GM18907 (cell line): Measurements from ENCODE around the gene ASB1.
"Not testable (repeated sequence)": the region's sequence is repeated elsewhere in the genome, so short reads cannot be mapped to it uniquely, and the experiment has no call there.

ENCODE experiments used
- ATAC-seq: cut with Tn5 transposase; IDR thresholded peaks from one replicate; pipeline ENCODE4 v1.9.1; 2021; ENCODE audit warnings: mild to moderate bottlenecking, moderate library complexity; ENCODE audit not compliant: unreplicated experiment

The ASB1 gene

GRCh38 chr2:238441262-238442114 lies 14.8 kb downstream of the ASB1 start:
- no peak for ATAC-seq

GRCh38 chr2:238442257-238442656 lies 15.5 kb downstream of the ASB1 start:
- not testable (repeated sequence) for ATAC-seq

- ATAC-seq = no peak
Observed at GRCh38 chr2:238444242-238444641, 17.5 kb downstream of the ASB1 start.

- ATAC-seq = no peak
Observed at GRCh38 chr2:238445409-238446190, 18.9 kb downstream of the ASB1 start.

GRCh38 chr2:238446371-238446770 lies 19.6 kb downstream of the ASB1 start:
- ATAC-seq = no peak

GRCh38 chr2:238448031-238448955 lies 21.6 kb downstream of the ASB1 start:
- ATAC-seq = no peak

GRCh38 chr2:238449241-238449640 lies 22.5 kb downstream of the ASB1 start:
- no peak for ATAC-seq

- ATAC-seq = no peak
Observed at GRCh38 chr2:238449909-238450417, 23.2 kb downstream of the ASB1 start.

- no peak for ATAC-seq
Observed at GRCh38 chr2:238450440-238450861, 23.7 kb downstream of the ASB1 start.

GRCh38 chr2:238453842-238454241 lies 27.1 kb downstream of the ASB1 start:
- no peak for ATAC-seq

GRCh38 chr2:238456449-238456848 lies 29.7 kb downstream of the ASB1 start:
- no peak for ATAC-seq

- ATAC-seq = no peak
Observed at GRCh38 chr2:238456970-238457926, 30.5 kb downstream of the ASB1 start.

GRCh38 chr2:238457927-238458324 lies 31.2 kb downstream of the ASB1 start:
- ATAC-seq = no peak

GRCh38 chr2:238458651-238459050 lies 31.9 kb downstream of the ASB1 start:
- ATAC-seq = no peak

- ATAC-seq = no peak
Observed at GRCh38 chr2:238459081-238459629, 32.4 kb downstream of the ASB1 start.

- ATAC-seq = no peak
Observed at GRCh38 chr2:238461051-238461450, 34.3 kb downstream of the ASB1 start.

GRCh38 chr2:238461491-238461890 lies 34.8 kb downstream of the ASB1 start:
- no peak for ATAC-seq

GRCh38 chr2:238461916-238462315 lies 35.2 kb downstream of the ASB1 start:
- ATAC-seq = no peak

GRCh38 chr2:238462782-238463396 lies 36.2 kb downstream of the ASB1 start:
- ATAC-seq = peak; percentile 45
